Measurements from ENCODE around the gene DDX49. TPM values are rescaled to one million over a fixed set of nuclear protein-coding genes. Genes with fewer than 3 reads are reported as not detected.

The DDX49 gene
- total and polyA plus RNA-seq, 2 of the 4 experiments (the other 2 are of a cell fraction) = 50.9 to 52.1 TPM

GRCh38 chr19:18945297-18945696, 25.8 kb downstream of the DDX49 start:
- TF ChIP-seq, protein P1, sequence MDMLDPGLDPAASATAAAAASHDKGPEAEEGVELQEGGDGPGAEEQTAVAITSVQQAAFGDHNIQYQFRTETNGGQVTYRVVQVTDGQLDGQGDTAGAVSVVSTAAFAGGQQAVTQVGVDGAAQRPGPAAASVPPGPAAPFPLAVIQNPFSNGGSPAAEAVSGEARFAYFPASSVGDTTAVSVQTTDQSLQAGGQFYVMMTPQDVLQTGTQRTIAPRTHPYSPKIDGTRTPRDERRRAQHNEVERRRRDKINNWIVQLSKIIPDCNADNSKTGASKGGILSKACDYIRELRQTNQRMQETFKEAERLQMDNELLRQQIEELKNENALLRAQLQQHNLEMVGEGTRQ (IDR thresholded peaks at IDR 0.05; ENCODE audit: low read depth, low read length) = no peak
- Histone ChIP-seq H4K20me1 (ENCODE audit: insufficient read depth, low read length) (no peaks in the 10 kb centered on the region), H4K8ac (ENCODE audit: low read depth in 2 of 2, low read length in 2 of 2) (no peak overlapping the region), H3K14ac (replicated peaks; ENCODE audit: low read depth, low read length) (no peak overlapping the region), H2BK15ac (ENCODE audit: low read depth, low read length) (no peak overlapping the region), H3K27me3 (ENCODE audit: control insufficient read depth, insufficient read depth, low read length) (no peaks in the 10 kb centered on the region), H2AK5ac (ENCODE audit: low read depth, low read length) (no peak overlapping the region), H2BK20ac (ENCODE audit: low read depth, low read length) (no peak overlapping the region), H3K9me1 (ENCODE audit: insufficient read depth, low read length) (no peaks in the 10 kb centered on the region), H3K4ac (ENCODE audit: low read depth, low read length) (no peak overlapping the region), H4K5ac (ENCODE audit: low read depth, low read length) (no peak overlapping the region), H3K9me3 (ENCODE audit: control insufficient read depth, insufficient read depth, low read length) (no peaks in the 10 kb centered on the region), H3K9ac (ENCODE audit: low read depth, low read length) (no peak overlapping the region), H2BK5ac (ENCODE audit: low read depth, low read length, poor library complexity, severe bottlenecking) (no peak overlapping the region), H3K4me1 (ENCODE audit: control insufficient read depth, insufficient read depth, low read length) (peaks cover 3% of the 10 kb centered on the region), H3K4me3 (ENCODE audit: insufficient read depth, low read depth, low read length) (no peak overlapping the region), H3K18ac (ENCODE audit: low read depth, low read length) (no peak overlapping the region), H3K27ac (ENCODE audit: insufficient read depth, low read length) (no peak overlapping the region), H2AFZ (replicated peaks; ENCODE audit: low read length, poor library complexity) (no peak overlapping the region), H3K56ac (ENCODE audit: extremely low read depth, insufficient read depth, low read length) (no peak overlapping the region), H4K91ac (ENCODE audit: insufficient read depth, low read depth, low read length) (no peak overlapping the region), H2AK9ac (replicated peaks; ENCODE audit: low read depth, low read length, poor library complexity) (no peak overlapping the region), H3K36me3 (ENCODE audit: control insufficient read depth, insufficient read depth, low read length) (peaks cover 6% of the 10 kb centered on the region; the same call in 1 of the 2 replicates), H3K79me1 (ENCODE audit: low read depth in 1 of 2, low read length in 2 of 2) (peaks cover 2 to 15% of the 10 kb centered on the region in 2 experiments), H2BK120ac (ENCODE audit: low read depth, low read length) (no peak overlapping the region), H3K4me2 (ENCODE audit: low read depth, low read length) (no peak overlapping the region), H3K23ac (ENCODE audit: low read depth, low read length) (no peak overlapping the region)
- CTCF ChIA-PET = interaction anchor here (0.8 kb wide), 1 partner anchor 51 kb away, joined by 3 read pairs; no protein-coding TSS in a partner anchor
- POLR2A ChIA-PET (ENCODE audit: unreplicated experiment) = no interaction called here
- ATAC-seq (ENCODE audit: low read depth) = no peak
- dilution Hi-C loops (cut with HindIII; ENCODE audit: low sequenced_read_pairs, unreplicated experiment) = no loop called here
- WGBS, 2 experiments (ENCODE audit: extremely low coverage in 2 of 2, insufficient read length in 1 of 2) = 100% methylated on average over 1 of the region's 9 CpGs; no CpG with 5 or more reads in 1 of the 2 experiments
- intact Hi-C loops (cut with micrococcal nuclease) = no loop called here
- BruUV-seq (replicated peaks) = no TSS peak
- DNase-seq = no peak
- in situ Hi-C loops (cut with MboI; ENCODE audit: low sequenced_read_pairs) = no loop called here
